GM12801 (cell line): ENCODE measurements around the gene CTBS.

Source experiments
- TF ChIP-seq, protein P1 (sequence below): IDR thresholded peaks from one replicate; pipeline ENCODE4 v1.5.1; 2011; ENCODE audit warnings: control low read depth; ENCODE audit not compliant: insufficient read length; ENCODE audit errors: extremely low read depth

Gene CTBS

DNA sequence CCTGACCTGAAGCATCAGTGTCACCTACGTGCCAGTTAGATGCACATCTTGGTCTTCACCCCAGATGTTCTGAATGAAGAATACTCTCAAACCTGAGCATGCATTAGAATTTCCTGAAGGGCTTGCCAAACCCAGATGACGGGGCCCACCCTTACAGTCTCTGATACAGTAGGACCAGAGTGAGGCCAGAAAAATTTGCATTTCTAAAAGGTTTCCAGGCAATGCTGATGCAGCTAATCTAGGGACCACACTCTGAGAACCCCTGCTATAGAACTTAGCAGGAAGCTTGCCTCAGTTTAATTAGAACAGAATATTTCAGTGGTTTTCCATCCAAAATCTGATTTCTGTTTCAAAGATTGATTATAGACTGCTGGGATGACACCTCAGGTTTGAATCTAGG lies 9.9 kb upstream of the CTBS start:
- TF ChIP-seq, protein P1, sequence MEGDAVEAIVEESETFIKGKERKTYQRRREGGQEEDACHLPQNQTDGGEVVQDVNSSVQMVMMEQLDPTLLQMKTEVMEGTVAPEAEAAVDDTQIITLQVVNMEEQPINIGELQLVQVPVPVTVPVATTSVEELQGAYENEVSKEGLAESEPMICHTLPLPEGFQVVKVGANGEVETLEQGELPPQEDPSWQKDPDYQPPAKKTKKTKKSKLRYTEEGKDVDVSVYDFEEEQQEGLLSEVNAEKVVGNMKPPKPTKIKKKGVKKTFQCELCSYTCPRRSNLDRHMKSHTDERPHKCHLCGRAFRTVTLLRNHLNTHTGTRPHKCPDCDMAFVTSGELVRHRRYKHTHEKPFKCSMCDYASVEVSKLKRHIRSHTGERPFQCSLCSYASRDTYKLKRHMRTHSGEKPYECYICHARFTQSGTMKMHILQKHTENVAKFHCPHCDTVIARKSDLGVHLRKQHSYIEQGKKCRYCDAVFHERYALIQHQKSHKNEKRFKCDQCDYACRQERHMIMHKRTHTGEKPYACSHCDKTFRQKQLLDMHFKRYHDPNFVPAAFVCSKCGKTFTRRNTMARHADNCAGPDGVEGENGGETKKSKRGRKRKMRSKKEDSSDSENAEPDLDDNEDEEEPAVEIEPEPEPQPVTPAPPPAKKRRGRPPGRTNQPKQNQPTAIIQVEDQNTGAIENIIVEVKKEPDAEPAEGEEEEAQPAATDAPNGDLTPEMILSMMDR, result no peak

DNA sequence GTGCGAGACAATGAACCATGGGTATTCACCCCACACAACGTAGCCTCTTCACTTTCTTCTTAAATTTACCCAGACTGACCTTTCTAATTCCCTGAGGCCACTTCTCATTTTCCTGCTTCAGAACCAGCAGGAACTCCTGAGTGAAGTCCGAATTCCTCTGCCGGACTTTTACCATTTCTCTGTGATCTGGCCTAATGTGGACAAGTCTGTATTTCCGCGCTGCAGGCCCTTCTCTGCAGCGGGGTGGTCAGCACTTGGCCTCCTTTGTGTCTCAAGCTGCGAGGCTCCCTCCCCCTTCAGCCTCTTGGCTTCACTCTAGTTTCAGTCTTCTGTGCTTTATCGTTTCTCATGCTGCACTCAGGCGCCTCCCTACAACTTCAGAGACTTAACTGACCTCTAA lies 9.4 kb upstream of the CTBS start:
- TF ChIP-seq, protein P1, result no peak

DNA sequence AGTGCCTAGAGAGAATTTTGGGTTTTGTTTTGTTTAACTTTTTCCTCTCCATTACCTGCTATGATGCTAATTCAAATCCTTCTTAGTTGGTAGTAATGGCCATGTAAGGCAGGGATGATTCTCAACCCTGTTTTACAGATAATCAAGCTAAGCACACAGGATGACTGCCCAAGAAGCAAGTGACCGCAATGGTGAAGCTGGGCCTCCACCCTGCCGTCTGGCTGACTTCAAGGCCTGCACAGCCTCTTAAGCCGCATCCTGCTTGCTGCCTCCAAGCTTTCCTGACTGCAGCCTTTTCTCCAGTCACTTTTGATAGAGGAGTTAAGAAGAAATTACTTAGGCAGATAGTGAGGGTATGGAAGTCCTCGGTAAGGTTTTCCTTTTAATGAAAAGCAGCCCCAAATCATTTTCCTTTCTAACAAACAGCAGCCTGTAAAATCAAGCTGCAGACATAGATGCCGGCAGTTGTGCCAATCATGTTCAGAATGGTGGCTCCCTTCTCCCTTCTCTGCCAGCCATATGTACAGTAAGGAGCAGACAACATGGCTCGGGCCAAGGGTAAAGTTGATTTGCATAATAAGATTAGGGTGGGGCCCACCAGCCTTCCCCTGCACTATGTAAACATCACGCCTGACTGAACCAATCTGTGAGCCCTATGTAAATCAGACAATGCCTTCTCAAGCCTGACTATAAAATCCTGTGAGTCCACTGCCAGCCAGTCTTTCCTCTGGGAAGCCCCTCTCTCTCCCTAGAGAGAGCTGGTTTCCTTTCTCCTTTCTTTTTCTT lies 8.8 kb upstream of the CTBS start:
- TF ChIP-seq, protein P1, result no peak

DNA sequence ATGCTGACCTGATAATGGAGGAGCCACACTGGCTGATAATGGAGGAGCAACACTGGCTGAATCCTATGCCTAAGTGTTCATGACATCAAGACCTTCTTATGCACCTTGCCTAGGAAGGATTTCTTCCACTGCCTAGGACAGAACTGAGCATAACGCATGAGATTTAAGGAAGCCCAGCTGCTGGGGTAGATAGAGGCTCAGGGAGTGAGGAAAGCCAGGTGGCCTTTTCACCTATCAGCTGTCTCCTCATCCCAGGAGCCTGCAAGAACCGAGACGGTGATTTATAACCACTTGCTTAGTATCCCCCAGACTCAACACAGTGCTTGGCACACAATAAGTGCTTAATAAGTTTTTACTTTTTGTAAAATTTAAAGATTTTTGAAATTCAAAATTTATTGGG lies 7.4 kb upstream of the CTBS start:
- TF ChIP-seq, protein P1, result no peak

DNA sequence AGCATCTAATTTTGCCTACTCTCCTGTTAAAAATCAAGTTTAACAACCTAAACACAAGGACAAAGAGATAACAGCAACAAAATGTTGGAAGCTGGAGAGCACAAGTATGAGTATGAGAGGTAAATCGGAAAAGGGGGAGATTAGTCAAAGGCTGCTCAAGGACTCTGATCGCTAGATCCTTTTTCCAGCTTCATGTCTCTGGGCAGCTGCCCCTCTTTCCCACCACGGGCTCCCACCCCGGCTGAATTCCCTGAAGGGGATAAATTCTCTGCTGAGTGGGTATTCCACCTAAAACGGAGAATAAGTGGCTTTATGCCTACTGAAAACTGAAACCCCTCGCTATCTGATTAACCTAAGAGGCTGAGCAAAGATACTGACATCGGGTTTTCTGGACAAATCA lies 696 bp upstream of the CTBS start:
- TF ChIP-seq, protein P1, result no peak

DNA sequence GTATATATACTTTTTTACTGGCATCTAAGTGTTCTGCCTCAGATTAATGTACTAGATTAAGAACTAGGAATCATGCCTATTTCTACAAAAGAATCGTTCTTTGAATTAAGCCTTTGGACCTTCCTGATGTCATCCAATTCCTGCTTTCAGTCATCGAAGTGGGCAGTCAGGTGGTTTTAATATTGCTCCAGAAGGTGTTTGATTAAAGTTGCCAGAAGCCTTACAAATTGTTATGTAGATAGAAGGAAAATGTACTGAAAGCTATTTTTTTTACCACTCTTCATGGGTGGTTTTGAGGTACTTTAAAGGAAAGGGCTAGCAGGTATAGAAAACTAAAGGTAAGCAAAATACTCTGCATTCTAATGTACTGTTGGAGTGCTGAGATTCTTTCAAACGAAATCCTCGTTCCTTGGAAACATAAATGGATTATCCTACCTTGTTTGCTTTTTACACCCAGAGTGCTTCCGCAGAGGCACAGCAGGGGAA lies 716 bp downstream of the CTBS start:
- TF ChIP-seq, protein P1, result no peak

DNA sequence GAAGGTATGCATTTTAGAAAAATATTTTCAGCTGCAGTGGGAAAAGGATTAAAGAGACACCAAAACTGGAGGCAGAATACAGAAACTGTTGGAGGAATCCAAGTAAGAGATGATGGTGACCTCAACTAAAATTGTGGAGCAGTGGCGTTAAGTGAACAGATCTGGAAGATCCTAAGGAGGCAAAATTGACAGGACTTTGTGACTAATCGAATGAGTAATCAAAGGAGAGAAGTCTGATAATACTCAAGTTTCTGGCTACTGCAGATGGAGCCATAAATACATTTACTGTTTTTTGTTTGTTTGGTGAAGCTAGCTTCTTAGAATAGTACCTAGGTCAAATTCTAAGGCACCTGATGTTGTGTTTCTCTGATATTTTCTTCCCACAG lies 3.1 kb downstream of the CTBS start:
- TF ChIP-seq, protein P1, result no peak
